Amniotic epithelial cell (primary cell): ENCODE results near the gene FGF1.
A peak's percentile ranks its signal among the peaks of the same experiment; 100 is the strongest.

Source experiments
- DNase-seq: peaks from one replicate; pipeline ENCODE4 v3.0.0-alpha.2; 2010; ENCODE audit warnings: low read depth

The FGF1 gene

GRCh38 chr5:142696379-142696778, 10.5 kb upstream of the FGF1 start:
- DNase-seq = no peak

GRCh38 chr5:142694092-142694856, 8.4 kb upstream of the FGF1 start:
- no peak for DNase-seq

- DNase-seq = peak; percentile 81
Measured at GRCh38 chr5:142692321-142692894, 6.5 kb upstream of the FGF1 start.

- no peak for DNase-seq
Measured at GRCh38 chr5:142690667-142691066, 4.8 kb upstream of the FGF1 start.

- no peak for DNase-seq
Measured at GRCh38 chr5:142689081-142689480, 3.2 kb upstream of the FGF1 start.

GRCh38 chr5:142688281-142688989, 2.5 kb upstream of the FGF1 start:
- no peak for DNase-seq

- no peak for DNase-seq
Measured at GRCh38 chr5:142686968-142687367, 1.1 kb upstream of the FGF1 start.

- no peak for DNase-seq
Measured at GRCh38 chr5:142686210-142686734, 382 bp upstream of the FGF1 start.

- no peak for DNase-seq
Measured at GRCh38 chr5:142684508-142685041, 1.3 kb downstream of the FGF1 start.

GRCh38 chr5:142683881-142684505, 1.9 kb downstream of the FGF1 start:
- no peak for DNase-seq

GRCh38 chr5:142683116-142683515, 2.8 kb downstream of the FGF1 start:
- DNase-seq = no peak

- peak; percentile 52 for DNase-seq
Measured at GRCh38 chr5:142680605-142681259, 5.2 kb downstream of the FGF1 start.

GRCh38 chr5:142679744-142680143, 6.1 kb downstream of the FGF1 start:
- no peak for DNase-seq

GRCh38 chr5:142678529-142678928, 7.4 kb downstream of the FGF1 start:
- DNase-seq = no peak

- no peak for DNase-seq
Measured at GRCh38 chr5:142677198-142677597, 8.7 kb downstream of the FGF1 start.

GRCh38 chr5:142676318-142676717, 9.6 kb downstream of the FGF1 start:
- no peak for DNase-seq

GRCh38 chr5:142674531-142675469, 11.1 kb downstream of the FGF1 start:
- peak; percentile 57 for DNase-seq

GRCh38 chr5:142671801-142672200, 14.1 kb downstream of the FGF1 start:
- peak; percentile 88 for DNase-seq

GRCh38 chr5:142671266-142671665, 14.6 kb downstream of the FGF1 start:
- no peak for DNase-seq

- DNase-seq = peak; percentile 32
Measured at GRCh38 chr5:142670804-142671203, 15.1 kb downstream of the FGF1 start.

- DNase-seq = no peak
Measured at GRCh38 chr5:142669477-142669876, 16.4 kb downstream of the FGF1 start.
